Central memory CD4-positive, alpha-beta T cell (primary cell): ENCODE results near the gene C22orf31.

ENCODE experiments used
- DNase-seq: peaks from one replicate; pipeline ENCODE4 v3.0.0; 2022

Gene C22orf31

GRCh38 chr22:29023172-29023796, 38.3 kb downstream of the C22orf31 start:
- DNase-seq = no peak

- DNase-seq = no peak
Observed at GRCh38 chr22:29022101-29022817, 39.4 kb downstream of the C22orf31 start.

- no peak for DNase-seq
Observed at GRCh38 chr22:29018293-29019189, 43.1 kb downstream of the C22orf31 start.

GRCh38 chr22:29016067-29016938, 45.3 kb downstream of the C22orf31 start:
- DNase-seq = no peak

- DNase-seq = no peak
Observed at GRCh38 chr22:29014773-29015172, 46.9 kb downstream of the C22orf31 start.

- DNase-seq = no peak
Observed at GRCh38 chr22:29014293-29014692, 47.3 kb downstream of the C22orf31 start.

- DNase-seq = no peak
Observed at GRCh38 chr22:29012952-29013351, 48.7 kb downstream of the C22orf31 start.

- DNase-seq = no peak
Observed at GRCh38 chr22:29012101-29012433, 49.6 kb downstream of the C22orf31 start.

- no peak for DNase-seq
Observed at GRCh38 chr22:29011240-29012100, 50.2 kb downstream of the C22orf31 start.

GRCh38 chr22:29009148-29009547, 52.5 kb downstream of the C22orf31 start:
- DNase-seq = no peak
